HCT116 (cell line): Measurements from ENCODE around the gene BMP5.

ENCODE experiments used
- POLR2AphosphoS5 ChIP-seq: IDR thresholded peaks from 2 replicates; pipeline ENCODE4 v1.6.1; 2011; ENCODE audit warnings: mild to moderate bottlenecking, low read depth, low read length, moderate library complexity
- YY1 ChIP-seq: IDR thresholded peaks from 2 replicates; pipeline ENCODE4 v1.6.1; 2011; ENCODE audit warnings: low read length, low read depth, moderate library complexity, mild to moderate bottlenecking; ENCODE audit not compliant: insufficient replicate concordance; ENCODE audit errors: extremely low read depth

GRCh38 chr6:55746473-55746872 is 128.9 kb downstream of the BMP5 start:
- TF ChIP-seq POLR2AphosphoS5, result no peak
- TF ChIP-seq YY1, result no peak
